Measurements from ENCODE around the gene LTBP1.

Gene LTBP1

DNA sequence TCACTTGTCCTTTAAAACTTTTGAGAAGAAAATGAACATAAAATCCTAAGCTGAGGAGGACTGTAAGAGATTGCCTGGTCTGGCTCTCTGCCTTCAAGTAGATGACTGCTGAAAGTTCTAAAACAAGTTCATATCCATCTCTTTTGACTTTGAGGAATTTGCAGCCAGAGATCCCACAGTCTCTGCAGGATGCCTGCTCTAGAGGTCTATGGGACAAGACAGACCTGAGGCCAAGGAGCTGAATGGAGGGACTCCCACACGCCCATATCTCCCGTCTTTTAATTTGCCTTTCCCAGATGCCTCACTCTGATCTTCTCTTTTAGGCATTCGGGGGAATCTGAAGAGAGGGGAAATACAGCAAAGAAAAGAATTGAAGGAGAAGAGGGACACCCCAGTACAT lies 273.8 kb downstream of the LTBP1 start:
- DNase-seq: peak in 1 of 2 donors; percentile 46
- no CpG with 5 or more reads among the region's 3 CpGs for WGBS (ENCODE audit: extremely low coverage, insufficient coverage, insufficient read length)
- Histone ChIP-seq H3K4me2 (ENCODE audit: low read length) (no peak overlapping the region), H3K9me3 (ENCODE audit: insufficient read depth, low read depth, low read length) (no peaks in the 10 kb centered on the region), H4K91ac (ENCODE audit: low read depth, low read length) (no peak overlapping the region), H3K36me3 (ENCODE audit: control insufficient read depth in 1 of 2, insufficient read depth in 2 of 2, low read length in 2 of 2) (no peaks in the 10 kb centered on the region), H3K79me1 (ENCODE audit: low read length) (no peaks in the 10 kb centered on the region), H2BK120ac (ENCODE audit: insufficient read depth, low read length, poor library complexity) (no peak overlapping the region), H3K27me3 (ENCODE audit: insufficient read depth, low read length) (no peaks in the 10 kb centered on the region), H3K79me2 (ENCODE audit: control insufficient read depth, insufficient read depth, low read length, poor library complexity) (no peaks in the 10 kb centered on the region), H2AK5ac (ENCODE audit: low read length) (no peak overlapping the region), H3K18ac (ENCODE audit: low read length) (no peak overlapping the region), H2AFZ (ENCODE audit: insufficient read depth, low read length, poor library complexity) (no peak overlapping the region), H3K4me1 (ENCODE audit: control insufficient read depth in 1 of 2, insufficient read depth in 2 of 2, low read length in 2 of 2) (peaks cover 0 to 4% of the 10 kb centered on the region in 2 experiments), H2BK12ac (ENCODE audit: low read length) (no peak overlapping the region), H3K4ac (ENCODE audit: low read depth, low read length) (no peak overlapping the region), H3K9ac (ENCODE audit: low read length) (no peak overlapping the region), H3K23ac (ENCODE audit: low read length) (no peak overlapping the region), H3K4me3 (ENCODE audit: low read depth, low read length) (no peak overlapping the region), H3K27ac (ENCODE audit: low read depth, low read length) (no peak overlapping the region), H4K8ac (ENCODE audit: low read depth, low read length) (no peak overlapping the region), H3K14ac (ENCODE audit: low read length) (no peak overlapping the region), H2BK5ac (ENCODE audit: low read depth, low read length, poor library complexity) (no peak overlapping the region), H4K12ac (ENCODE audit: low read depth, low read length) (no peak overlapping the region)

- Histone ChIP-seq H3K27ac (ENCODE audit: low read depth, low read length) (no peak overlapping the region), H4K8ac (ENCODE audit: low read depth, low read length) (no peak overlapping the region), H3K4me1 (ENCODE audit: control insufficient read depth in 1 of 2, insufficient read depth in 2 of 2, low read length in 2 of 2) (peaks cover 0 to 4% of the 10 kb centered on the region in 2 experiments), H2BK120ac (ENCODE audit: insufficient read depth, low read length, poor library complexity) (no peak overlapping the region), H3K4ac (ENCODE audit: low read depth, low read length) (no peak overlapping the region), H2AK5ac (ENCODE audit: low read length) (no peak overlapping the region), H3K9ac (ENCODE audit: low read length) (no peak overlapping the region), H3K27me3 (ENCODE audit: insufficient read depth, low read length) (no peaks in the 10 kb centered on the region), H3K9me3 (ENCODE audit: insufficient read depth, low read depth, low read length) (no peaks in the 10 kb centered on the region), H3K4me3 (ENCODE audit: low read depth, low read length) (no peak overlapping the region), H3K79me1 (ENCODE audit: low read length) (no peaks in the 10 kb centered on the region), H3K14ac (ENCODE audit: low read length) (no peak overlapping the region), H4K91ac (ENCODE audit: low read depth, low read length) (no peak overlapping the region), H3K79me2 (ENCODE audit: control insufficient read depth, insufficient read depth, low read length, poor library complexity) (no peaks in the 10 kb centered on the region), H3K23ac (ENCODE audit: low read length) (no peak overlapping the region), H2BK5ac (ENCODE audit: low read depth, low read length, poor library complexity) (no peak overlapping the region), H2BK12ac (ENCODE audit: low read length) (no peak overlapping the region), H3K4me2 (ENCODE audit: low read length) (no peak overlapping the region), H3K36me3 (ENCODE audit: control insufficient read depth in 1 of 2, insufficient read depth in 2 of 2, low read length in 2 of 2) (no peaks in the 10 kb centered on the region), H2AFZ (ENCODE audit: insufficient read depth, low read length, poor library complexity) (no peak overlapping the region), H4K12ac (ENCODE audit: low read depth, low read length) (no peak overlapping the region), H3K18ac (ENCODE audit: low read length) (no peak overlapping the region)
- DNase-seq: peak; percentile 46 to 89
- no CpG with 5 or more reads among the region's 3 CpGs for WGBS (ENCODE audit: extremely low coverage, insufficient coverage, insufficient read length)
These were observed 274.5 kb downstream of the LTBP1 start for GRCh38 chr2:33221046-33221784.

DNA sequence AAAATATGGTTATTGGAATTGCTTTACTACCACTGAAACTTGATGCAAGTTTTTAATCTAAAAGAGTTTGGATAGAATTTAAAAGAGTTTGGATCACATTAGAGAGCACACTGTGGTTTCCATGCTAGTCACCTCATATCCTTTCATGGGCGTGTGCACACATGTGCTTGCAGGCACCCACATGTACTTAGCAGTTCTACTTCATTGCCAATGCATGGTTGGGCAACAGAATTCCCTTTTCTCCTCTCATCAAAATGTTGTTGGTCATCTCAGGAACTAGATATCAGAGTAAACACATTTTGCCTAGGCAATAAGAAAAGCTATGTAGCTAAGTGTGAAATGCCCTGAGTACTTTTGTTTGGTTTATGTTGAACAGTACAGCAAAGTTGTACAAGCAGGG lies 275.6 kb downstream of the LTBP1 start:
- Histone ChIP-seq H3K79me1 (ENCODE audit: low read length) (no peaks in the 10 kb centered on the region), H3K18ac (ENCODE audit: low read length) (no peak overlapping the region), H3K9me3 (ENCODE audit: insufficient read depth, low read depth, low read length) (no peaks in the 10 kb centered on the region), H3K4me1 (ENCODE audit: control insufficient read depth in 1 of 2, insufficient read depth in 2 of 2, low read length in 2 of 2) (no peaks in the 10 kb centered on the region), H2BK5ac (ENCODE audit: low read depth, low read length, poor library complexity) (no peak overlapping the region), H3K27ac (ENCODE audit: low read depth, low read length) (no peak overlapping the region), H3K4me2 (ENCODE audit: low read length) (no peak overlapping the region), H3K79me2 (ENCODE audit: control insufficient read depth, insufficient read depth, low read length, poor library complexity) (no peaks in the 10 kb centered on the region), H3K36me3 (ENCODE audit: control insufficient read depth in 1 of 2, insufficient read depth in 2 of 2, low read length in 2 of 2) (no peaks in the 10 kb centered on the region), H3K14ac (ENCODE audit: low read length) (no peak overlapping the region), H3K23ac (ENCODE audit: low read length) (no peak overlapping the region), H2AFZ (ENCODE audit: insufficient read depth, low read length, poor library complexity) (no peak overlapping the region), H3K4ac (ENCODE audit: low read depth, low read length) (no peak overlapping the region), H3K27me3 (ENCODE audit: insufficient read depth, low read length) (no peaks in the 10 kb centered on the region), H4K91ac (ENCODE audit: low read depth, low read length) (no peak overlapping the region), H3K4me3 (ENCODE audit: low read depth, low read length) (no peak overlapping the region), H4K12ac (ENCODE audit: low read depth, low read length) (no peak overlapping the region), H2BK12ac (ENCODE audit: low read length) (no peak overlapping the region), H2AK5ac (ENCODE audit: low read length) (no peak overlapping the region), H3K9ac (ENCODE audit: low read length) (no peak overlapping the region), H2BK120ac (ENCODE audit: insufficient read depth, low read length, poor library complexity) (no peak overlapping the region), H4K8ac (ENCODE audit: low read depth, low read length) (no peak overlapping the region)
- peak; percentile 82 to 93 for DNase-seq
- no CpG with 5 or more reads among the region's 1 CpG for WGBS (ENCODE audit: extremely low coverage, insufficient coverage, insufficient read length)

DNA sequence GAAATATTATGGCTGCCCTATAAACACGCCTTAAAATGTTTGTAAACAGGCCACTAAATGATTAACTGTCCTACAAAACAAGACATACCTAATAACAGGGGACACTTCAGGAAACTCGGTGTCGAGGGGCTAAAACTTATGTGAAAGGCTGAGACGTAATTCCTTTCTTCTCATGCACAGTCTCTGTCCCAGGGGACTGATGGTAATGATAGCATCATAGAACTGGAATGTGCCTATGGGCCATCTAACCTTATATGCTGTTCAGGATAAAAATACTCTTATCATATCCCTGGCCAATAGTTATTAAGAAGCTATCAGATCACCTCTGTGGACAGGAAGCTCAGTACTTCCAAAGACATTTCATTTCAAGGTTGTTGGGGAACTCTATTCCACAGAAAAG lies 277.1 kb downstream of the LTBP1 start:
- peak in 1 of 2 donors; percentile 61 for DNase-seq
- Histone ChIP-seq H3K4me3 (ENCODE audit: low read depth, low read length) (no peak overlapping the region), H3K4me1 (ENCODE audit: control insufficient read depth in 1 of 2, insufficient read depth in 2 of 2, low read length in 2 of 2) (no peaks in the 10 kb centered on the region), H3K9ac (ENCODE audit: low read length) (no peak overlapping the region), H3K4ac (ENCODE audit: low read depth, low read length) (no peak overlapping the region), H3K79me2 (ENCODE audit: control insufficient read depth, insufficient read depth, low read length, poor library complexity) (no peaks in the 10 kb centered on the region), H2AFZ (ENCODE audit: insufficient read depth, low read length, poor library complexity) (no peak overlapping the region), H3K23ac (ENCODE audit: low read length) (no peak overlapping the region), H3K79me1 (ENCODE audit: low read length) (no peaks in the 10 kb centered on the region), H2BK12ac (ENCODE audit: low read length) (no peak overlapping the region), H3K36me3 (ENCODE audit: control insufficient read depth in 1 of 2, insufficient read depth in 2 of 2, low read length in 2 of 2) (no peaks in the 10 kb centered on the region), H3K18ac (ENCODE audit: low read length) (no peak overlapping the region), H3K14ac (ENCODE audit: low read length) (no peak overlapping the region), H4K12ac (ENCODE audit: low read depth, low read length) (no peak overlapping the region), H3K27me3 (ENCODE audit: insufficient read depth, low read length) (no peaks in the 10 kb centered on the region), H4K91ac (ENCODE audit: low read depth, low read length) (no peak overlapping the region), H3K27ac (ENCODE audit: low read depth, low read length) (no peak overlapping the region), H2AK5ac (ENCODE audit: low read length) (no peak overlapping the region), H3K4me2 (ENCODE audit: low read length) (no peak overlapping the region), H2BK120ac (ENCODE audit: insufficient read depth, low read length, poor library complexity) (no peak overlapping the region), H2BK5ac (ENCODE audit: low read depth, low read length, poor library complexity) (no peak overlapping the region), H3K9me3 (ENCODE audit: insufficient read depth, low read depth, low read length) (no peaks in the 10 kb centered on the region), H4K8ac (ENCODE audit: low read depth, low read length) (no peak overlapping the region)
- WGBS (ENCODE audit: extremely low coverage, insufficient coverage, insufficient read length): no CpG with 5 or more reads among the region's 4 CpGs
